ENCODE measurements around the gene CYB5D1.

Gene CYB5D1

GRCh38 chr17:7888184-7888920, 30.5 kb downstream of the CYB5D1 start, which contains the start of gene CHD3:
TSS of gene CHD3 (plus strand) at chr17:7888789. CDS start at chr17:7889001, 212 bp downstream.
- peak; percentile 54 for DNase-seq

GRCh38 chr17:7889166-7889955, 31.6 kb downstream of the CYB5D1 start:
- DNase-seq, result peak; percentile 82

- DNase-seq, result no peak
These were observed 35.5 kb downstream of the CYB5D1 start for GRCh38 chr17:7893187-7893880.

- no peak for DNase-seq
These were observed 36.4 kb downstream of the CYB5D1 start for GRCh38 chr17:7894226-7894625.

GRCh38 chr17:7894866-7895265, 37.1 kb downstream of the CYB5D1 start:
- no peak for DNase-seq

- DNase-seq, result no peak
These were observed 39.3 kb downstream of the CYB5D1 start for GRCh38 chr17:7897090-7897489.

- no peak for DNase-seq
These were observed 40.0 kb downstream of the CYB5D1 start for GRCh38 chr17:7897773-7898172.

GRCh38 chr17:7903154-7904103, 45.6 kb downstream of the CYB5D1 start:
- DNase-seq, result no peak

- no peak for DNase-seq
These were observed 51.3 kb downstream of the CYB5D1 start for GRCh38 chr17:7909089-7909488.

- no peak for DNase-seq
These were observed 52.5 kb downstream of the CYB5D1 start for GRCh38 chr17:7910281-7910680.

- DNase-seq, result no peak
These were observed 52.9 kb downstream of the CYB5D1 start for GRCh38 chr17:7910711-7911110.

- no peak for DNase-seq
These were observed 53.3 kb downstream of the CYB5D1 start for GRCh38 chr17:7911116-7911515.

Data from NCI-H748 treated with DMSO at 0.1 percent for 48 hours (cell line).